HG03135 (cell line): Measurements from ENCODE around the gene MZF1.
"Not testable (repeated sequence)": the region's sequence is repeated elsewhere in the genome, so short reads cannot be mapped to it uniquely, and the experiment has no call there.

Experiments used
- ATAC-seq: cut with Tn5 transposase; IDR thresholded peaks from one replicate; pipeline ENCODE4 v1.9.1; 2021; ENCODE audit warnings: mild to moderate bottlenecking, moderate library complexity; ENCODE audit not compliant: unreplicated experiment

MZF1 gene

DNA sequence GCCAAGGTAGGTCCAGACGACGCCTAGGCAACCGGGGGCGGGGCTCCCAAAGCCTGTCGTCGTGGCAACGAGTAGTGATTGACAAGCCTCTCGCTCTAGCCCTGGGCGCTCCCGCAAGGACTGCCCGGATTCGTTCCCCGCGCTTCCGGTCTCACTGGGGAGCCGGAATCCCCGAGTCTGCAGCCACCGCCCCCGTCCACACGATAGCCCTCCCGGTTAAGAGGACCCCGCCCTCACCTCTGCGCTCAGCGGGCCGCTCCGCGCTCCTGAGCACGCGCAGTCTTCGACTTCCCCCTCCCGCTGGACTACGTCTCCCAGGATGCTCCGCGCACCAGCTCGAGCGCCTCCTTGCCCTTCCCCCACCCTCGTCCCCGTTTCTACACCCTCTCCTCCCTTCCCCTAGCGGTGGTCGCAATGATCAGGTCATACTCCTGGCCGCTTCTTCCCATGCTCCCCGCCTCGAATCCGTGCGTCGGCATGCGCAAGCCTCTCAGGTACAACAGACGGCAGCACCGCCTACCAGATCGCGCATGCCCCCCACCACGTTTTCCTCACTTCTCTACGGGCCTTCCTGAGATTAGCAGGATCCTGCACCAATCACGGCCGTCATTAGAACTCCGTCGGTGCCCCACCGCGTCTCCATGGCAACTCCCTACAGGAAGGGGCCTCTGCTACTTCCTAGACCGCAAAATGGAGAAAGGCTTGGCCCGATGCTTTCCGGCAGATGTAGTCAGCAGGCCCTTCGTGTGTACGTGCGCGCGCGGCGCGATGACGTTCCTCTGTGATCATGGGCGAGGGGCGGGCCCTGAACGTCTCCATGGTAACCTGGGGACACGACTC lies at the start of gene MZF1:
MZF1 (minus strand) TSS at position 518 of the 840 bp plus-strand sequence. CDS start 1,946 bp downstream, outside the sequence.
- ATAC-seq: peak; percentile 55

DNA sequence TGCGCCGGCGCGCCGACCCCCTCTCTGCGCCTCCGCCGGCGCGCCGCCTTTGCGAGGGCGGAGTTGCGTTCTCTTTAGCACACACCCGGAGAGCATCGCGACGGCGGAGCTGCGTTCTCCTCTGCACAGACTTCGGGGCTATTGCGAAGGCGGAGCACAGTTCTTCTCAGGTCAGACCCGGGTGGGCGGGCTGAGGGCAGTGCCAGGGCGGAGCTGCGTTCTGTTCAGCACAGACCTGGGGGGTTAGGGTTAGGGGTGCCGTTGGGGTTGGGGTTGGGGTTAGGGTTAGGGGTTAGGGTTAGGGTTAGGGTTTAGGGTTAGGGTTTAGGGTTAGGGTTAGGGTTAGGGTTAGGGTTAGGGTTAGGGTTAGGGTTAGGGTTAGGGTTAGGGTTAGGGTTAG lies 34.1 kb upstream of the MZF1 start:
- ATAC-seq: not testable (repeated sequence)

DNA sequence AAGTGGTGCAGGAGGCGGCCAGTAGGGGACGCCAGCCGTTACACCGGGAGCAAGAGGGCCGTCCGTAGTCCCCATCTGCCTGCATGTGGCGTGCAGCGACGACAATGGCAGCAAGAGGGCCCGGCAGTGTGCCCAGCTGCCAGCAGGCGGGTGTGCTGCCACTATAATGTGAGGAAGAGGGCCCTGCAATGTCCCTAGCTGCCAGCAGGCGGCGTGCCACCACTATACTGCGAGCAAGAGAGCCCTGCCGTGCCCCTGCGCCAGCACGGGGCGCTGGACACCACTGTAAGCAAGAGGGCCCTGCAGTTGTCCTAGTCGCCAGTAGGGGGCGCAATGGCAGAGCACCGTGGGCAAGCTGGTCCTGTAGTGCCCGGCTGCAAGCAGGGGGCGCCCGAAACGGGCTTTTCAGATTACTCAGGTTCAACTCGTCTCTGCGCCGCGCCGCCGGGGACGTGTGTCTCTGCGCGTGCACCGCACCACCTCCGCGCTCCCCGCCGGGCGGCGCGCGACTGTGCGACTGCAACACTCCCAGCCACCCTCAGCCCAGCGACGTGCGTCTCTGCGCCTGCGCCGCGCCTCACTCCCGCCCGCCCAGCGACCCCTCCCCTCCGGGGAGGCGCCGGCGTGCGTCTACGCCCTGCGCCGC lies 33.2 kb upstream of the MZF1 start:
- not testable (repeated sequence) for ATAC-seq

DNA sequence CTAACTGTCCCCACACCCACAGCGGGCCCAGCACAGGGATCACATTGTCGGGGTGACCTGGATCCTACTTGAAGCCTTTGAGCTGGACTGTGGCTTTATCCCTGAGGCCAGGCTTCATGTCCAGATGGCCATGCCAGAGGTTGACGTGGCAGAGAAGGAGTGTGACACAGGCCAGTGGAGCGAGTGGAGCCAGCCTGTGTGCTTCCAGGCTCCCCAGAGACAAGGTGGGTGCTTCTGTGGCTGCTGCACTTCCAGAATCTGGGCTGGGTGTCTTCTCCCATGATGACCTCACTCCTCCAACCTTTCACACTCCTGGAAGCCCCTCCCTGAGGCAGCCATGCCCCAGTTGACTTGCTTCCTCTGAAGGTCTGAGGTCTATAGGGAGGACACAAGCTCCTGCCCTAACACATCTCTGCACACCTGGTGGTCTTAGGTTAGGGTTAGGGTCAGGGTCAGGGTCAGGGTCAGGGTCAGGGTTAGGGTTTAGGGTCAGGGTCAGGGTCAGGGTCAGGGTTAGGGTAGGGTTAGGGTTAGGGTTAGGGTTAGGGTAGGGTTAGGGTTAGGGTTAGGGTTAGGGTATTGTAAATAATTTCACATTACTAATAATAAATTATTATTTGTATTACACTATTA lies 13.1 kb upstream of the MZF1 start:
- no peak for ATAC-seq

DNA sequence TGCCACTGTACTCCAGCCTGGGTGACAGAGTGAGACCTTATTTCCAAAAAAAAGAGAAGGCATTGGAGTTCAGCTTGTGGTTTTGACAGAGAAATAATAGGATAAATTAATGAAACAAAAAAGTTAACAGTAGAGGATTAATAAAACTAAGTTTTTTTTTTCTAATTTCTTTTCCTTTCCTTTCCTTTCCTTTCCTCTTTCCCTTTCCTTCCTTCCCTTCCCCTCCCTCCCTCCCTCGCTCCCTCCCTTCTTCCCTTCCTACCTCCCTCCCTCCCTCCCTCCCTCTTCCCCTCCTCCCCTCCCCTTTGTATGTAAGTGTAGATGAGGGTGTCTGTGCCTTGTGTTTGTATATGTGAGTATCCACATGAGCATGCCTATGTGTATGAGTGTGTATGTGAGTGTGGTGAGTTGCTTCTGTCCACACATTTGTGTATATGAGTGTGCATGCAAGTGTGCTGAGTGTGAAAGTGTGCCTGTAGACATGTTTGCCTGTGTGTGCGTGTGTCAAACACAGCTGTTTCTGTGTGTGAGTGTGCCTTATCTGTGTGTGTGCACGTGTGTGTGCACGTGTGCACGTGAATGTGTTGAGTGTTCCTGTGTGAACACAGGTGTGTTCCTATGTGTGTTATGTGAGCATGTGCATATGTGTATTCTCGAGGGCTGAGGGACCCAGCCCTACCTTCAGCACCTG lies 12.5 kb upstream of the MZF1 start:
- no peak for ATAC-seq

DNA sequence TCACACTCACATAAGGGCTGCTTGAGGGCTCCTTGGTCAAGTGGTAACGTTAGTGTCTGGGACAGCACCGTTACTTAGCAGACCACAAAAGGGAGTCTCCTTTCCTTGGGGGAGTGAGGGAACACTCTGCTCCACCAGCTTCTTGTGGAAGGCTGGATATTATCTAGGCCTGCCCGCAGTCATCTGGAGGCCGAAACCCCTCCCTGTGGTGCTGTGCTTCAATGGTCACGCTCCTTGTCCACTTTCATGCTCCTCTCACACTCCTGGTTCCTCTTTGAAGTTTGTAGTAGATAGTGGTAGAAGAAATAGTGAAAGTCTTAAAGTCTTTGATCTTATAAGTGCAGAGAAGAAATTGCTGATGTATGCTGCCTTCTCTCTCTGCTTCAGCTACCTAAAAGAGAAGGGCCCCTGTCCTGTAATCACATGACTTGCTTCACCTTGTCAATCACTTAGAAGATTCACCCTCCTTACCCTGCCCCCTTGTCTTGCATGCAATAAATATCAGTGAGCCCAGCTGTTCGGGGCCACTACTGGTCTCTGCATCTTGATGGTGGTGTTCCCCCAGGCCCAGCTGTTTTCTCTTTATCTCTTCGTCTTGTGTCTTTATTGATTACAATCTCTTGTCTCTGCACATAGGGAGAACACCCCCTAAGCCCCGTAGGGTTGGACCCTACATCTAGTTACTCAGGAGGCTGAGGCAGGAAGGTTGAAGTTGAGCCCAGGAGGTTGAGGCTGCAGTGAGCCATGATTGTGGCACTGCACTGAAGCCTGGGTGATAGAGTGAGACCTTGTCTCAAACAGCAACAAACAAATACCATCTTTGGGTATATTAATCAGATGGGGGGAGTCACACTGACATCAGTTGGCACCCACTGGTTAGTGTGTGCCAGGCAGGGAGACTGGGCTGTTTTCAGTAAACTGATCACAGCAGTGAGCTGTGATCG lies 11.6 kb upstream of the MZF1 start:
- no peak for ATAC-seq

DNA sequence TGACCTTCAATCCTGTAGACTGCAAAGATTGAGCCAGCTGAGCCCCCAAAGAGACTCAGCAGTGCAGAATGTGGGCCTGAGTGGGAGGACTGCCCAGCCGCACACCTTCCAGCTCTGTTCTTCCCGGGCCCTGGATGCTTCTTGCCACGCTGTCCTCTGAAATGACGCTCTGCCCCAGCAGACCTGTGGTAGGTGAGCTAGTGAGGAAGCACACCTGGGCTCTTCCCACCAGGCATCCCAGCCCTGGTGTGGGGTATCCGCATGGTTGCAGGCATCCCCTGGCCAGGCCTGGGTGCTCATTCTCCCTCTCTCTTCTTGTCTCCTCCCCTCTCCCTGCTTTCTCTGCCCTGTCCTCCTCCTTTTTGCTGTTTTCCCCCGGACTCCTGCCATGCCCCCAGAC lies 9.8 kb upstream of the MZF1 start:
- ATAC-seq: no peak

DNA sequence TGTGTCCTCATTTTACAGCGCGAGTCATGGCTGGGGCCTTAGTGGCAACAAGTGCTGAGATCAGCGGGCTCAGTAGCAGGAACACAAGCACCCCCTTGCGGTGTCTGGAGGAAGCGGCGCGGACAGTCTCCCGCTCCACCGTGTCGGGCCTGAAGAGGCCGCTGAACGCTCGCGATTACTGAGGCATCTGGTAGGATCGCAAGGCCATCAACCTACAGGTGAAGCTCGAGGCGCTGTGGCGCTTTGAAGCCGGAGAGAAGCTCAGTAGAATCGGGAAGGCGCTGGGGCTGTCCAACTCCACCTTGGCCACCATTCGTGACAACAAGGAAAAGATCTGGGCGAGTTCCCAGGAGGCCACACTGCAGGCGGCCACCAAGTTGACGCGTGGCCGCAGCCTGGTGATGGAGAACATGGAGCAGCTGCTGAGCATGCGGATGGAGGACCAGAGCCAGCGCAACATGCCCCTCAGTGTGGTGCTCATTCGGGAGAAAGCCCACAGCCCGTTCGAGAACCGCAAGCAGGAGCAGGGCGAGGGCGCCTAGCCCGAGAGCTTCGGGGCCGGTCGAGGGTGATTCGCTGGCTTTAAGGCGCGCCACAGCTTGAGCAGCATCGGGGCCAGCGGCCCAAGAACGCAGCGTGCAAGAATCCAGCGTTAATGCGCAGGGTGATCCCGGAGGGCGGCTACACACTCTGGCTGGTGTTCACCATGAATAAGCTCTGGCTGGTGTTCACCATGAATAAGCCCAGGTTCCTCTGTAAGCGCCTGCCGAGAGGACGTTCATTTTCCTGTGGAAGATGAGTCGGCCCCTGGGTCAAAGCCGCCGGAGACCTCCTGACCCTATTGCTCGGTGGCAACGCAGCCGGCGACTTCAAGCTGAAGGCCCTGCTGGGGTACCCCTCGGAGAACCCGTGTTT lies 8.3 kb upstream of the MZF1 start:
- no peak for ATAC-seq

DNA sequence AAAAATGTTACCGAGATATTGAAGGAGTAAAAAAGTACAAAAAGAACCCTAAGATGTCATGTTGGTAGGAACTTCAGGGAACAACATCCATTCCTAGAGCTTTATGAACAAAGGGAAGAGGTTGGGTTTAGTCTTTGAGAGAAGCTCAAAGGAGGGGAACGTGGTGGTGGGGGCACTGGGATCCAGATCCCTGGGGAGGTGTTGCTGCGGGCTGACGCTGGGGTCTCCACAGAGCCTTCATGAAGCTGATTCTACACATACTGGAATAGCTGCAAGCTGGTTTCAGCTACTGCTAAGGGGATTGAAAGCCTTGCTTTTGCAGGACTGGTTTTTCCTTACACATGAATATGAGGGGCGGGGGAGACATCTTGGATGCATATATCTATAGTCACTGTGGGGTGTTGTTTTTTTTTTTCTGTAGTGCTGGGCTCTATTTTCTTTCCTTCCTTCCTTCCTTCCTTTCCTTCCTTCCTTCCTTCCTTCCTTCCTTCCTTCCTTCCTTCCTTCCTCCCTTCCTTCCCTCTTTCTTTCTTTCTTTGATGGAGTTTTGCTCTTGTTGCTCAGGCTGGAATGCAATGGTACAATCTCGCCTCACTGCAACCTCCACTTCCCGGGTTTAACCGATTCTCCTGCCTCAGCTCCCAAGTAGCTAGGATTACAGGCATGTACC lies 6.5 kb upstream of the MZF1 start:
- ATAC-seq: no peak

DNA sequence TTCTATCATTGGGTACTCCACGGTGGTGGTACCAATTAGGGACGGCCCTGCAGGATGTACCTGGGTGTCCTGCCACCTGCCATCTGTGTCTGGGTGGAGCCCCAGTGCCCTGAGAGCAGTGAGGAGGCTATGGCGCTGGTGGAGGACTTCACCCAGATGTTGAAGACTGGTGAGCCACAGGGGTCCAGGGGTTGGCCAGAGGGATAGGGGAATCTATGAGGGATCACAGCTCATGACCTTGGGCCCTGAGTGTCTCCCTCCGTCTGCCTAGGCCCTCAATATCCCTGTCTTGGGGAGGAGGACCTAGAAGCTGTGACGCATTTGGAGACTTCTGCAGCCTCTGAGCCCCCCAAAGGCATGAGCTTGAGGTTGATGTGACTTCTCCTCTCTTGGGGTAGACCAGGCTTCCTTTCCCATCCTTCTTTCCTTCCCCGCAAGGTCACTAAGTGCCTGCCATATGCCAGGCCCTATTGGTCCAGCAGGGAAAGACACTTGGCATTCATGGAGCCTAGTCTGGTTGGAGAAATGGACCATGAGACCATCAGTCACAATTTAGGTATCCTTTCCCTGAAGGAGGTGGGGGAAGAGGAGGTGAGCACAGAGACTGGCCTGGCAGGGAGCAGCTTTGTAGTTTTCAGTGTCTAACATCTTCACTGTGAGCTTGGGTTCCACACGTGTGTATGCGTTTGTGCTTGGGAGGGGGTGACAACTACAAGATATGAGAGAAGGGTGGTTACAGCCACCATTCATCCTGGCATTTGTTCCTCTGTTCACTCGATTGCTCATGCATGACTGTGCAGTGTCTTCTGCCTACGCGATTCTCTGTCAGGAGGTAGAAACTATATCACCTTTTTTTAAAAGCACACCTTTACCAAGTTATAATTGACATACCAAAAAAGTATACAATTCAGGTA lies 5.1 kb upstream of the MZF1 start:
- no peak for ATAC-seq

DNA sequence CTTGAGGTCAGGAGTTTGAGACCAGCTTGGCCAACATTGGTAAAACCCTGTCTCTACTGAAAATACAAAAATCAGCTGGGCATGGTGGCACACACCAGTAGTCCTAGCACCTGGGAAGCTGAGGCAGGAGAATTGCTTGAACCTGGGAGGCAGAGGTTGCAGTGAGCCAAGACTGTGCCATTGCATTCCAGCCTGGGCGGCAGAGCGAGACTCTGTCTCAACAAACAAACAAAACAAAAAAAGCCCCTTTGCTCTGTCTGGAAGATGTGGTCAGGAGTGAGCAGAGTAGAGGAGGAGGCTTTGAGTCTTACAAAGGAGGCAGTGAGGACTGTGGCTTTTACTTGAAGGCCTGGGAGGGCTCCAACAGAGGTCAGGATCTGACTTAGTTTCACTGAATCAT lies 4.4 kb upstream of the MZF1 start:
- ATAC-seq: not testable (repeated sequence)

DNA sequence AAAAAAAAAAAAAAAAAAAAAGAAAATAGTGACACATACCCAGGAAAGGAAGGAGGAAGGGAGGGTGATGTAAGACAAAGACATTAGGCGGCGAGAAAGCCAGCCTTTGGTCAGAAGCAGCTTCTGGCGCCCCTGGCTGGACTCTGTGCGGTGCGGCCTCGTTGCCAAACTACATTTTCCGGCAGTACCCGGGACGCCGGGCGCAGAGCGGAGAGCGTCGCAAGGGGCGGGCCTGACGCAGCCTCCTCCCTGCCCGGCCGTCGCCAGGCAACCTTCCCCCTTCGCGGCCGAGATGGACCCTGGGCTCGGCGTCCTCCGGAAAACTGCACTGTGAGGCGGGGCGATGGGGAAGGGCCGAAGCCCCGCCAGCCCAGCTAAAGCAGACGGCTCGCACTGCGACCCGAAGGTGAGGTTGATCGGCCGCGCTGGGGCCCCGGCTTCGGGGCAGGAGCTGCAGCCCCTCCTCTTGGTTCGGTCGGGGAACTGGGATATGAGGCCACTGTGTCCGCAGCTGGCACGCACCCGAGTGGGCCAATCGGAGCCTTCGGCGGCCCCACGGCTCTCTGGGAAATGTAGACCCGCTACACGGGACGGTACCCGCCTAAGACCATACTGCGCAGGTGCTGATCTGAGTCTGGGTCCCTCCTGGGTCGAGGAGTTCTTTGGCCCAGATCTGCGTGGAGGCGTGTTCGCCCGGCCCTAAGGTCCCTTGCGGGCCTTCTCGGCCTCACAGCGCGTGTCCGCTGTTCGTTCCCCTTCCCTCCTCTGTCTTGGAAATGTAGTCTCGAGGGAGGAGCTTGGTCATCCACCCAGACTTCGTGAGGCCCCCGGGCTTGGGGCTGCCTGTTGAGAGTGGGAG lies 2.3 kb upstream of the MZF1 start:
- peak; percentile 34 for ATAC-seq

DNA sequence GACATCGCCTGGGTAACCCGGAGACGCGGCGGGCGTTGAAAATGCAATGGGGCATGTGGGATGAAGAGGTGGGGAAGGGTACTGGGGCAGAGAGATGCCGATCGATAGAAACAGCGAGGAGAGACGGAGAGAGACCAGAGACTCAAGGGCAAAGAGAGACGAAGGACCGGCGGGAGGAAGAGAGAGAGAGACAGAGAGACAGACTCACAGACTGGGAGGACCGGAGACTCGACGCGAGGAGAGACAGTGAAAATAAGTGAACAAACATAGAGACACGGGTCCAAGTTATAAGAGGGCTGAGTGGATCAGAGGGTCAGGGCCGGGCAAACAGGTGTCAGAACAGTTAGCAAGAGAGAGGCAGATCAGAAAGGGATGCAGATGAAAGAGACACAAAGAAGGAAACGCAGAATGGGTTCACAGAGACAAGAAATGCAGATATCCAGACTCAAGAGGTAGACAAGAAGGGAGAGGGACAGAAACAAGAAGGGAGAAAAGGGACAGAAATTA lies 576 bp upstream of the MZF1 start:
- no peak for ATAC-seq

DNA sequence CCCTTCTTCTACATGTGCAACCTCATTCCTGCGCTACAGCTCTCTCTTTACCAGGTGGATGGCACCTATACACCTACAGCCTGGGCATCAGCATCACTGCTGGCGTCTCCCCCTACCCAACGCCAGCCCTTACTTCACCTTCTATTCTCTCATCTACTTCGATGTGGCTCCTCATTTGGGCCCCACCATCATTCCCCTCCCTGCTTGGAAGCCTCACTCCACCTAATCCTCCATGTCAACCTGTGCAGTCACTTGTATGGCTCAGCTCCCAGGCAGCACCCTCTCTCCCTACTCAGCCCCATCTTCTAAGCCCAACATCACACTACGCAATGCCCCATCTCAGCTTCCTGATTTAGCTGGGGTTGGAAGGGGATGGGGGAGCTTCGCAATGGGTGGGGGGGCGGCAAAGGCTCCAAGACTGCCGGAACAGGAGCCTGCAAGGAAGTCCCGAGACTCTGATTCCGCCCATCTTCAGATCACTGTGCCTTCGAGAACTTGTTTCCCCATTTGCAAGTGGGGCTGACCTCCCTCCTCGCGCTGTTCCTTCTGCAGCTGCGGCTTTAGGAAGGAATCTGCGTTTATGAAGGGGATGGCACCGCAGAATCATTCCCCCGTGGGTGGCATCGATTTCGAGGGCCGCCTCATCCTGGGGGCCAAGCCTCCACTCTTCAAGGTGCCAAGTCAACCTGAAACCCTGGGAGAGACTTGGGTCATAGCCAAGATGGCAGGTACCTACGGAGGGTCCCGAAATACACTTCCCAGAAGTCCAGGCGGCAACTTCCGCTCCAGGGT lies 913 bp downstream of the MZF1 start:
- ATAC-seq: no peak

DNA sequence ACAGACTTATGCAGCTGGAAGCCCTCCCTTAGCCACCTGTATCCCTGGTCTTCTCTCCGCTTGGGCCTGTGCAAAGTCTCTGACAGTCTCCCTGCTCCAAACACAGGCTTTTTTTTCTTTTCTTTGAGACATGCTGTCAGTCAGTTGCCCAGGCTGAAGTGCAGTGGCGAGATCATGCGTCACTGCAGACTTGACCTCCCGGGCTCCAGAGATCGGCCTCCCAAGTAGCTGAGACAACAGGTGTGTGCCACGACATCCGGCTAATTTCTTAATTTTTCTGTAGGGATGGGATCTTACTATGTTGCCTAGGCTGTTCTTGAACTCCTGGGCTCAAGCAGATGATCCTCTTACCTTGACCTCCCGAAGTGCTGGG lies 1.6 kb downstream of the MZF1 start:
- ATAC-seq: no peak
